ENCODE measurements around the gene DGCR2.
"Not testable (repeated sequence)": the region's sequence is repeated elsewhere in the genome, so short reads cannot be mapped to it uniquely, and the experiment has no call there.

The DGCR2 gene

DNA sequence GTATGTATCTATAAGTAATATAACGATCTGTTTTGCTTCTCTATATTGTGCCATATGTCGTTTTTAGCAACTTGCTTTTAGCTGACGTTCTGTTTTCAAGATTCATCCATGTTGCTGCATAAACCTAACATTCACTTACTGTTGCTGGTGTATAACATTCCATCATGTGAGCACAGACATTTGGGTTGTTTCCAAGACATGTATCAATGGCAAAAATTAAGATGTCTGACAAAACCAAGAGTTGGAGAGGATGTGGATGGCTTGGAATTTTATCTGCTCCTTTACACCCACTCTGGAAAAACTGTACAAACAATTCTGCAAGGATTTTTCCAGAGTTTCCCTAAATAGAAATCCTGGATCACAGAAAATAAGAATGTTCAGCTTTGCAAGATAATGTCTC lies 40.9 kb downstream of the DGCR2 start:
- no peak for DNase-seq (ENCODE audit: low spot score)

DNA sequence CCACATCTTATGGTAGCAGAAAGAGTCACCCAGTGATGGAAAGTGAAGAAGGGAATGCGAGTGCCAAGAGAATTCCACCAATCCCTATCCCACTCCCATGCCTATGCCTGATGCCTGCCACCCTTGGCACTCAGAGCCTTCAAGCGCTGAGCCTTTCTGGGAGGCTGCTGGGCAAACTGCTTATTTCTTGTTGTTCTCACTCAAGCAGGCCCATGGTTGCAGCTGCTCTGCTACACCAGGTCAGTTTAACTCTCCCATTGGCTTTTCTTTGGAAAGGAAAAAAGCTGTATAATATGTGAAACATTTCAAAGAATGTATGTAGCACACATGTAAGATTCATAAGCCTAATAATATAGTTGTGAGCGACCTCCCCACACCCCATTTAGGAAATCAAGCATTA lies 41.4 kb downstream of the DGCR2 start:
- no peak for DNase-seq (ENCODE audit: low spot score)

DNA sequence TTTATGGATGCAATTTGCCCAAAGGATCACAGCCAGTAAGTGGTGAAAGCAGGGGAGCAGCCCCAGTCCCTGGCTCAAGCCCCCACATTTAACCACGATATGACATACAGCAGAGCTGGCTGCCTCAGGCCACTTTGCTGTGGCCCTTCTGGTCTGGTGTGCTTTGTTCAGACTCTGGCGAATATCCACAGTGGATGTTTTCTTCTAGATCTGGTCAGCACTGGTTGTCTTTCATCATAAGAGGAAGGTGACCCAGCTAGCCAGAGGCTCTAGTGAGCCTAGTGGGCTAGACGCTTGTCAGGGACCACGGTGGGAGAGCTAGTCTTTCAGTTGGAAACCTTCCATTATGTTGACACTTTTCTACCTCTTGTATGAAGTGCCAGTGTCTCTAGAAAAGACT lies 42.5 kb downstream of the DGCR2 start:
- DNase-seq (ENCODE audit: low spot score), result no peak

DNA sequence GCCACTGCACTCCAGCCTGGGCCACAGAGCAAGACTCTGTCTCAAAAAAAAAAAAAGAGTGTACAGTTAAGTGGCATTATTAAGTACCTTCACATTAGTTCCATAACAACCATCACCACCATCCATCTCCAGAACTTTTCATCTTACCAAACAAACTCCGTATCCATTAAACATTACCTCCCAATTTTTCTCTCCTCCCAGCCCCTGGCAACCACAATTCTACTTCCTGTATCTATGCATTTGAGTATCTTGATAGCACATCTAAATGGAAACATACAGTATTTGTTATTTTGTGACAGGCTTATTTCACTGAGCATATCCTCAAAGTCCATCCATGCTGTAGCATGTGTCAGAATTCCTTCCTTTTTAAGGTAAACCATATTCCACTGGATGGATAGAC lies 46.8 kb downstream of the DGCR2 start:
- DNase-seq (ENCODE audit: low spot score), result no peak

DNA sequence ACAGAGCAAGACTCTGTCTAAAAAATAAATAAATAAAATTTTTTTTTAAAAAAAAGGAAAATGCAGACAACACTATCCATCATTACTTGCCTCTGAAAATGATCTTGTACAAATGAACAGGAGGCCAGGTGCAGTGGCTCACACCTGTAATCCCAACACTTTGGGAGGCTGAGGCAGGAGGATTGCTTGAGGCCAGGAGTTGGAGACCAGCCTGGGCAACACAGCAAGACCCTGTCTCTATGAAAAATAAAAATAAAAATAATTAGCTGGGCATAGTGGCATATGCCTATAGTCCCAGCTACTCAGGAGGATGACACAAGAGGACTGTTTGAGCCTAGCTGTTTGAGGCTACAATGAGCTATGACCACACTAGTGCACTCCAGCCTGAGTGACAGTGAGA lies 49.4 kb downstream of the DGCR2 start:
- DNase-seq (ENCODE audit: low spot score), result not testable (repeated sequence)

DNA sequence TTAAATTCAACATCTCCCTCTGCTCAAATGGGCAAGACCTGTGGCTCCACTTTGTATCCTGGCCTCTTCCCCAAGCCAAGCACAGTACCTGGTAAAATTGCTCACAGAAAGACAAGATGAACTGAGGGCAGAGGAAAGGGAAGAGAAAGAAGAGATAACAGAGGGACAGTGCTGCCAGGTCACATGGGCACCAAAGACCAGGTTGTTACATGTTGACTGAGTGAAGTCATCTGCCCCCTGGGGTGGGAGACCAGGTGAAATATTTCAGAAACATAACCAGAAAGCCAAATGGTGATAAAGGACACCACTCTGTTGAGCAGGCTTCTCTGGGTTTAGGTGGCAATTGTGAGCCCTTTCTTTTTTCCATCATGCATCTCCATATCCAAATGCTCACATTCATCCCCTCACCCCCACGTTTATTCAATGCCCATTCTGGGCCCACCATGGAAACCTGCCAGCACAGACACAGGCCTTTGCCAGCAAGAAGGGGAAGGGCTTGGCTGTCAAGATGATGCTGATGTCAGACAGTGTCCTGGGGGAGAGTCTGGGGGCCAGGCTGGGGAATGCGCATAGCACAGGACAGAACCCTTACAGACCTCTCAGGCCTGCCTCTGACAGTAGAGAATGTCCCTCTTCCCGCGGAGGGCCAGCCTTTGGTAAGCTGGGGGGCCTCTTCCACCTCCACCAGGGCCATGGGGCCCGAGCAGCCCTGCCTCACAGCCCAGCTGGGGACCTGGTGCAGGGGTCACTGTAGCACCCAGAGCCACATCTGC lies 51.6 kb downstream of the DGCR2 start:
- no peak for DNase-seq (ENCODE audit: low spot score)

DNA sequence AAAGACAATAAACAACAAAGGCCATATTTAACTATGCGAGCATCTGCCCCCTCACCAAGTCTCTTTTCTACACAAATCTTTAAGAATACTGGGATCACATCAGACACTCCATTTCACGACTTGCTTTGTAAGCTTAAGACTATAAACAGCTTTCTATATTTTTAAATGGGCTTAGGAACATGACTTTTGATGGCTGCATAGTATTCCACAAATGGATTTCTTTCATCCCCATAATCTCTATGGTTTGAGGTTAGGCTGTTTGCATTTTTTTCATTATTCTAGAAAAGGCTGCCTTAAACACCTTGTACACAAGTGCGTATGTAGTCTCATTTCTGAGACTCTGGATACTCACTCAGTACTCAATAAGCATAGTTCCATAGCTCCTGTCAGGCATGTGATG lies 52.8 kb downstream of the DGCR2 start:
- no peak for DNase-seq (ENCODE audit: low spot score)

DNA sequence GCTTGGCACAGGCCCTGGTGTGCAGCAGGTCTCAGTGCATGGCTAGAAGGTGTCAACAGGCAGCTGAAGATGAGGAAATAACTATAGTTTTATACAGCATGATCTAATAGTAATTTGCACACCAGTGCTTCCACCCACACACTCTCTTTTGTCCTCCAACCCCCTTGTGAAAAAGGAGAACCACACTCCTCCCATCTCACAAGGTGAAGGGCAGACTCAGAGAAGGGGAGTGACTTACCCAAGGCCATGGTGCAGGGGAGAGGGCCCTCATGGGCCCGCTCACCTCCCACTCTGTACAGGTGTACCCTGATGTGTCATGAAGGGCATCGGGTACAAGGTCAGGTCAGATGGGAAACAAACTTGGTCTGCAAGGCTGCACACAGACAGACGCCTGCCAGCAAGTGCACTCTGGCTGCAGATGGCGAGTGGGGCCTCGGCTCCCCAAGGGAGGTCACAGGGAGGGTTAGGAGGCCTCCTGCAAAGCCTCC lies 53.4 kb downstream of the DGCR2 start:
- no peak for DNase-seq (ENCODE audit: low spot score)

DNA sequence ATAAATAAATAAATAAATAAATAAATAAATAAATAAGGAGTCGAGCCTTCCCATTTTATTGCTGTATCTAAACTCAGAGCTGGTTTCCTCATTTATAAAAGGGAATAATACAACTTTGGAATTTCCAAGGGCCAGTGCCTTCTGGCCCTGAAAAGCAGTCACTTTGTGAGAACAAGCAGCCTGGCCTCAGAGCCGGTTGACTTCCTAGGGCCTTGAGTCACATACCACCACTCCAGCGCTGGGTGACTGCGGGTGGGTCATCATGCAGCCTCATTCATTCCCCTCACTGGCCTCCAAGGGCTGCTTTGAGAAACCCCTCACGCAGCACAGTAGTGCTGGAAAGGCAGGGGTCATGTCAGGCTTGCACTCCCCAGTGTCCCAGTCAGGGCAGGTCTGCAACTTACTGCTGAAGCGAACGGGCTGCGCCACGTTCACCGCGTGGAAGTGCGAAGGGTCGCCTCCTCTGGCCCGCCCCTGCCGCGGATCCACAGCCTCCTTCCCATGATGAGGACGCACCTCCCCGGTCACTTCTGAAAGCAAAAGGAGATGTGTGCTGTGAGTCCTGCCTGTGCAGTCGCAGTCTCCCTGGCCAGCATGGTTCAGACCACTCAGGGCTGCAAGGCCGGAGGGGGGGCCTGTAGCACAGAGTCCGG lies 54.4 kb downstream of the DGCR2 start:
- no peak for DNase-seq (ENCODE audit: low spot score)

DNA sequence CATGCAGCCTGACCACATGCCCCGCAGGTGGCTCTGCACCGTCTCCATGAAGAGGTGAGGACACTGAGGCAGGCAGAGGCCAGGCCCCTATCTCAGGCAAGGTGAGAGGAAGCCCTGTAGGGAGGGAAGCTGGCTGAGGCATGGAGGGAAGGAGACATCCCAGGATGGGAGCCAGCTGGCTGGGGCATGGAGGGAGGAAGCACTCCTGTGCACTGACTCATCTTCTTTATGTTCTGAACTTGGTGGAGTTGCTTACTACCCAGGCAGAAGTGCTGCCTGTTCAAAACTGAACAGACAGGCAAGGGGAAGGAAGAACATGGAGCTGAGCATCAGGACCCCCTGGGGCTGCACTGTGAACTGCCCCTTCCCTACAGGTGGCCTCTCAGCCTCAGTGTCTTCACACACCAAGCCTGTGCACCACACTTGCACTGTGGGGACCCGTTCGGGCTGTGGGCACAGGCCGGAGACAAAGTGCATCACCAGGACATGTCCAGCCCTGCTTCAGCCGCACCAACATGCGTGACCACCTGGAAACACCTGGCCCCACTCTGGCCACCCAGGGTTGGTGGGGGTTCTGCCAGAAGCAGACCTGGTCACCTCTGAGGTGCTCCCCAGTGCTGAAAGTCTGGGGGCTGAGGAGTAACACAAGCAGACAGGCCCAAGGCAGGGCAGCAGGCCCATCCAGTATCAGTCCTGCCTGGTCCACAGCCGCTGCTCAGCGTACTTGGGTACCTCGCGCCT lies 55.5 kb downstream of the DGCR2 start:
- DNase-seq (ENCODE audit: low spot score), result no peak

DNA sequence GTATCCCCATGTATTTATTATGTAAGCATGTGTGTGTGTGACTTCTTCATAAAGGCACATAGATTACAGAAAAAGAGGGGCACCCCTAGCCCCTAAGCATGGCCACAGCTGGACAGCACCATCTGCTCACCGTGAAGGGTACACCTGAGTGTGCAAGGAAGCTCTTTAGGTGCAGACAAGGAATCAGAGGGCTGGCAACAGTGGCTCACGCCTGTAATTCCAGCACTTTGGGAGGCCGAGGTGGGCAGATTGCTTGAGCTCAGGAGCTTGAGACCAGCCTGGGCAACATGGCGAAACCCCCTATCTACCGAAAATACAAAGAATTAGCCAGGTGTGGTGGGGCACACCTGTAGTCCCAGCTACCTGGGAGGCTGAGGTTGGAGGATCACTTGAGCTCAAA lies 56.3 kb downstream of the DGCR2 start:
- no peak for DNase-seq (ENCODE audit: low spot score)

DNA sequence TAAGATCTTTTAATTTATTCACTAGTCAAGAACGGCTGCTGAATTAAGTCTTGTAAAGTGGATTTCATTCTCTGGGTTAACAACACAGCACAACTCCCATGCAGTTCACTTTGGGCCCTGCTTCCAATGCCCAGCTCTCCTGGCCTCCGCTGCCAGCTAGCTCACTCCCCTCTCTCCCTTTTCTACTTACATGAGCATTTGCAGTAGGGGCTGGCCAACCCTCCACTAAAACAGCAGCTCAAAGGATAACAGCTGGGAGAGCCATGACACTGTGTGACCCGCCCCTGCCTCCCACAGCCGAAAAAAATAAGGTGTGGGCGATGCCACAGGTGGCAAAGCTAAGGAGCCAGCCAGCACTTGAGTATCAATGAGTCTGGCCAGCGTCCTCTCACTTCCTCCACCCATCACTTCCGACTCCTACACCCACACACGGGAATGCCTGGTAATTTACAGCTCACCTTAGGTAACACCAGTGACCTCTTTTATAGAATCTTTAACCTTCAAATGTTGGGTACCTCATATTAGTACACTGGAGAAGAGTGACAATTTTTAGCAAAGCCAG lies 56.8 kb downstream of the DGCR2 start:
- no peak for DNase-seq (ENCODE audit: low spot score)

DNA sequence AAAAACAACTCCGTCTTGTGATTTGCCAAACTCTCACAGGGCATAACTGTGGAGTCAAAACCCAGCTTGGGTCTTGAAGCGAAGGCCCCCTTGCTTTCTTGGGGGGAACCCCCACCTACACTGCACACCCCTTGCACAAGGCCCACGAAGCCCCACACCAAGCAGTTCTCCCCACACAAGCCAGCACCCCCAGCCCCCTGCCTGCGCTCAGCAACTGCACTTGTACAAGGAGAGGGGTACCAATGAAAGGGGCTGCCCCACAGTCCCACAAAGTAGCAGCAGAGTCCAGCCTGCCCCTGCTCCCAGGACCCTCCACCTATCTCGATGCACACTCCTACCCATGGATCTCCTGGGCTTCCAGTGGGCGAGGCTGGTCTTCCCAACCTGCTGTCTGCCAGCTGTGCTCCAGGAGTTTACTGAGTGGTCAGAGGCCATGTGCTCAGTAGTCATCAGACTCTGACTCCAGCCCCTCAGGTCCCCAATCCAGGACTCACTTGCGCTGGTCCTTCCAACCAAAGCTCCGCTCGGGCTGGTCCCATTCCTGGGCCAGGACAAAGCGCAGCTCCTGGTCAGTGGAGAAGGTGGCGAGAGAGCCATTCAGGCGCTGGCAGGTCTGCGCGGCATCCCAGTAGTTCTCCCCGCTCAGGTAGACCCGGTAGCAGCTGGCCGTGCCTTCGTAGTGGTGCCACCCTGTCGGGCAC lies 57.7 kb downstream of the DGCR2 start:
- DNase-seq (ENCODE audit: low spot score), result no peak

DNA sequence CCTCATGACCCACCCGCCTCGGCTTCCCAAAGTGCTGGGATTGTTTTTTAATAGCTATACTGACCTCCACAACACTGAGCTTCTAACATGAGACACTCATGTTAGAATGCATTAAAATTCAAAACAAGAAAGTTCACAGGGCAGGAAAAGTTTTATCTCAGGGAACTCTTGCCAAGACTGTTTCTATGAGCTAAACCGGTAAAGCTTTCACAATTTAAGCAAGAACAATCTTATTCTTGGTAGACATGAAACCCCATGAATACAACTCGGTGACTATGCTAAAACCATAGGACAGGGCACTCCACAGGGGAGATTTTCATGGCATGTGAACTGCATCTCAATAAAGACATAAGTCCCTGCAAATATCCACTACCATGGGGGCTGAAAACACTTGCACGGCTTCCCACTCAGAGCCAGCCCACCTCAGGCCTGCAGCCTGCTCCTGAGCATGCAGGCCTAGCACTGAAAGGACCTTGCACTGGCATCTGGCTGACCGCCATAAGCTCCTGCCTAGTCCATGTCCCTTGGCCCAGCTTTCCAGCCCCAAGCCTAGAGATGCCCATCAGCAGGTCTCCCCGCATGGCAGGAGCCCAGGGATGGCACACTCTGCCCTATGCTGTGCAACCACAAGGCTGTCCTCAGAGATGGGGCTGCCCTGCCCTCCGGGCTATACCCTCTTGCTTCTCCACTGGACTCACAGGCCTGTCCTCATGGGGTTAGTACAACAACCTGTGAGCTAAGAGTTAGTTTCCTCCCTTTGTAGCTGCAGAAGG lies 58.4 kb downstream of the DGCR2 start:
- no peak for DNase-seq (ENCODE audit: low spot score)

DNA sequence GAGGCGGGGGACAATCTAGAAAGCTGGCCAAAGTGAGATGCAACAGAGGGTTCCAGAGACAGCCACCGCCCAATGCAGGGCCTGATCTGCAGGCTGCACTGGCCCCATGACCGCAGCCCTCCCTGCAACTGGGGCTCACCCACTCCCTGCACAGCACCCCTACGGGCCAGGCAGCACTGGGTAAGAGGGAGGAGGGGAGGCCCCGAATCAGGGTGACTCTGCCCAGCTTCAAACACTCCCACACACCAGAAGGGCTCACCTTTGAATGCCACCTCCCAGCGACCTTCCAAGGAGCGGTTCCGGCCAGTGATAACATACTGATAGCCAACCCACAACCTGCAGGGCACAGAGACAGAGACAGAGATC lies 59.3 kb downstream of the DGCR2 start:
- DNase-seq (ENCODE audit: low spot score), result no peak

DNA sequence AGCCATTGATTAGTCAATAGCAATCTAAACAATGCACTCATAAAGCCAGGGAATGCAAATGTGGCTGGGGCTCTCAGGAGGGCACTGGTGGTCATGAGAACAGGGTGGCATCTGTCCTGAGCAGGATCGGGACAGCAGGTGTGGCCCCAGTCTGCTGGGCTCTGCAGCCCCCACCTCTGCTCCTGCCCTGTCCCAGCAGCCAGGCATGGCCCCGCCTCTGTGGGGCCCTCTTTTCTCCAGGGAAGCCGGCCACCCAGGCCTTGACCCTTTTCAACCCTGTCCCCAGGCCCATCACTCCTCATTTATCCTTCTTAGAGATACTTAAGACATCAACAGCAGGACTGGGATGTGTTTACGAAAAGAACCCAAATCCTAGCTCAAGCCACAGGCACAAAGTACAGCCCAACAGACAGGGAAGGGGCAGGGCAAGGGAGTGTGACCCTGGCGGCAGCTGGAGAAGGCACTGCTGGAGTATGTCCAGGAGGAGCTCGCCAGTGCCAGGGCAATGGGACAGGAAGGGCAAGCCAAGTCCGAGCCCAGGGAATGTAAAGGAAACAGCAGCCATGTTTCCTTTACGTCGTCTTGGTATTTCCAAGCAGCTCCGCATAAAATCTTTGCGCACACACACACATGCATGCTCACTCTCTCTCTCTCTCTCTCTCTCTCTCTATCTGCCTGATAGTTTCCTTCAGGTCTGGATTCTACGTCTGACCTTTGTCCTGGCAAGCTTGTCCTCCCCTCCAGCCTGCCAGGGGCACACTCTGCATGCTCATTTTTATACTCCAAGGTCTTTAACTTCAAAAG lies 59.9 kb downstream of the DGCR2 start:
- no peak for DNase-seq (ENCODE audit: low spot score)

DNA sequence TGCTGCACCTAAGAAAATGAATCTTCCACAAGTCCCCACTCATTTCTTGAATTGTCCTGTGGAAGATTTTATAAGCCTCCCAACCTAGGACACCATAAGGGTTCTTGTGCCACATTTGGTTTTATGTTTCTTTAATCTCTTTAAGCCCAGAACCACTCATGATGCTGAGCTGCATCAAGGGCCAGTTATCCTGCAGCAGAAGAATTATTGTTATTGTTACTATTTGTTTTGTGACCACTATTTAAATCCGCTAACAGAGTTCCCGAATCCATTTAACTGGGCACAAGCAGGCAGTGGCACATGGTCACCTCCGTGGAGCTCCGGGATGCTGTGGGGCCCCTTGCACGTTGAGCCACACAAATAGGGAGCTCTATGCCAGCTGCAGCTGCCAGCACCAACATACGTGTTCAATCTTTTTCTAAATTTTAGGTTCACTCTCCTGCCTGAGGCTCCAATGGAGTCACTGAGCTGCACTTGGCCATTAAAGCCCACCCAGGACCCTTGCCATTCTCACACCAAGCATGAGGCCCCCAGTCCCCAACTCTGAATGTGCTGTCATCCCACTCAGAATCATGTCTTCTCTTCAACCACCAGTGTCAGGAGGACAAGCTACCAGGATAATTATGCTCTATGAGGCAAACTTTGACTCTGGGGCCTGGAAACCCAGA lies 60.6 kb downstream of the DGCR2 start:
- no peak for DNase-seq (ENCODE audit: low spot score)

DNA sequence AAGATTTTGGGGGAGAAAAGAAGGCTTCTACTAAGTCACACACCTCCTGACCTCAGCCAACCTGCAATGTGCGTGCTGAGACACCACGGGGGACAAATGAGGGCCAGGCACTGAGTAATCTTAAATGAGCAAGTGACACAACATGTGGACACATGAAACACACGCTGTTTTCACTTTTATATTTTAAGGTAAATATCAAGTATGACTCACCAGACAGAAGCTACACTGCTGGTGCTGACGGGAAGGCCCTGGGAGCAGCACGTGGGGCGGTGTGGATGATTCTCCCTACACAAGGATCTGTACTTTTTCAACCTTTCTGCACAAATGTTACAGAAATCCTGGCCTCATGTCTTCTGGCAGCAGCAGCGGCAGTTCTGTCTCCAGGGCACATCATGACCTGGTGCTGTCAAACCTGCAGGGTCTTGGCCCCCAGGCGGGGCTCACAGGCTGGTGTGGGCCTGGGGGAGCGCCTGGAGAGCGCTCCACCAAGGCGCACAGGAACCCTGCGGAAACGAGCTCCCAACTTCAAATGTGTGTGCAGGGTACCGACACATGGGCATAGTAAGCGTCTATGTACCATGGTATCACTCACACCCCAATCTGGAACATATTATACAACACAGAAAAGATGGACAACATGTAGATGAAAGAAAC lies 61.7 kb downstream of the DGCR2 start:
- no peak for DNase-seq (ENCODE audit: low spot score)

DNA sequence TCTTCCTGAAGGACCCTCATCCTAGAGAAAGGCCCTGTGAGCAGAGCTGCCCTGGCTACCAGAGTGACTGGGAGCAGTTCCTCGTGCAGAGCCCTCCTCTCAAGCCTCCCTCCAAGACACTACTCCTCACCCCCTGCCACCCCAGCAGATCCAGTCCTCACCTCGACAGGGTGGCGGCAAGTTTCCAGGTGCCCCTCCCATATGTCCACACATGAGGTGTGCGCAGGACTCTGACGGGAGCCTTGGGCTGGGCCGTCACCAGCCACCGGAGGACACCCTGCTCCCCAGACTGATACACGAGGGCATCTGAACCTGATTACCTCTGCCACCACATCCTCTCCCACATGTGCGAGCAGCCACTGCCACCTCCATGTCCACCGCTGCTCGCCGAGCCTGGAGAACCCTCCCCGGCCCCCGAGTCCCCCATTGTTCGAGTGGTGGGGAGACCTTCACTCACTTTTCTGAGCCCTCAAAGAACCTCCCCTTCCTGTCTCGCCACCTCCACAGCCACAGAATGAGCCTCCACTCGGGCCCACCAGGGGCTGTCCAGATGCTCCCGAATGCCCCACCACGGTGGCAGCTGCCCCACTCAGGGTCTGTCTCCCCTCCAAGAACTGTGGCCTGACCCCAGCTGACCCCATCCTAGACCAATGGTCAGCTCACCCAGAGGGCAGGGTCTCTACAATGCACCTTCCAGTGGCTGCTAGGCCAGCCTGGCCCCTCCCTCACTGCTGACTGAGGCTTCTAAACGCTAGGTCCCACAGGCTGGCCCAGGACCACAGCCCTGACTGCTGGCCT lies 62.5 kb downstream of the DGCR2 start:
- no peak for DNase-seq (ENCODE audit: low spot score)

Data from putamen (tissue), 1 donor.